Measurements from ENCODE around the gene HHATL. TPM values are rescaled to one million over a fixed set of nuclear protein-coding genes. Genes with fewer than 3 reads are reported as not detected.

HHATL gene
- total and polyA plus RNA-seq, 10 of the 15 experiments (the other 5 are each of a cell fraction or from before 2014, with no cell fraction given), result not detected

DNA sequence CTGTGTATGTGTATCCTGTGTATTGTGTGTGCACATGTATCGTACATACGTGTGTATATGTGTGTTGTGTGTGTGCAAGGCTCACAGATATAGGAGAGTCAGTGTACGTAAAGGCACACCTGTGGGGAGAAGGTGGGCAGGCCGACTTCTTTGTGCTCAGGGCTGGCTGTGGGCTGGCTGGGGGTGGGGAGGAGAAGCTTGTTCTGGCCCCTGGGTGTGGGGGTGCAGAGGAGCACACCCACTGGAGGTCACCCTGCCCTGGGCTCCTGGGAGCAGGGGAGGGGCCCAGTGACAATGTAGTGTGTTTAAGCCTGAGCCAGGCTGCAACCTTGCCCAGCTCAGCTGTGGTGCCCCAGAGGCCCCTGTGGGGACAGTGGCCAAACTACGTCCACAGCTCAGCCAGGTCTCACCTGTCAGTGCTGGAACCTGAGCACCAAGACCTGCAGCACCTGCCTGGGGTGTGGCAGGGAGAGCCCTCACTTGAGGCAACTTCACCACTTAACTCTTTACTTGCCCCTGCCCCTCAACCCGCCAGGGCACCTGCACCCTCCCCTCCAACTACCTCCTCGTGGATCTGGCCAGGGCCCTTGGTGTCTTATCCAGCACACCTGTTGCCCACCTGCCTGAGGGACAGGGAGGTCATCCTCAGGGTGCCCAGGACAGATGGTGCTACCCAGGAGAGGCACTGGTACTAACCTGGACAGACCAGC lies 2.6 kb upstream of the HHATL start:
- 8% methylated on average over 7 of the region's 7 CpGs for whole genome bisulfite sequencing (ENCODE audit: insufficient coverage, insufficient replicate concordance, low lambda C conversion rate, missing lambda C conversion rate)
- ChIA-PET POLR2A (no interaction called here), SMC1A (ENCODE audit: uncharacterized antibody, unreplicated experiment) (no interaction called here), RAD21 (ENCODE audit: unreplicated experiment) (no interaction called here), CTCF (no interaction called here)
- DNase-seq (ENCODE audit: low read depth, low spot score), result no peak
- Histone ChIP-seq H4K20me1 (ENCODE audit: control insufficient read depth, insufficient read depth) (no peaks in the 10 kb centered on the region), H3K9me3 (replicated peaks; ENCODE audit: control insufficient read depth, insufficient read depth, low read length) (no peaks in the 10 kb centered on the region), H2AFZ (ENCODE audit: control insufficient read depth, low read depth, low read length) (no peak overlapping the region), H3K9ac (ENCODE audit: control insufficient read depth, insufficient read depth, low read length) (no peak overlapping the region), H3K4me1 (ENCODE audit: control insufficient read depth, insufficient read depth, low read length) (no peaks in the 10 kb centered on the region), H3K4me2 (ENCODE audit: control insufficient read depth, insufficient read depth) (no peak overlapping the region), H3K27me3 (replicated peaks in 1 of 2; ENCODE audit: control insufficient read depth in 2 of 2, insufficient read depth in 2 of 2, low read length in 1 of 2) (no peaks in the 10 kb centered on the region; a peak in 2 of 4 replicates), H3K27ac (ENCODE audit: control insufficient read depth, insufficient read depth) (no peak overlapping the region), H3K4me3 (no peak overlapping the region), H3K79me2 (ENCODE audit: control insufficient read depth, insufficient read depth, low read length) (no peaks in the 10 kb centered on the region), H3K36me3 (ENCODE audit: control insufficient read depth in 2 of 2, insufficient read depth in 2 of 2, low read length in 1 of 2) (no peaks in the 10 kb centered on the region)
- no peak for TF ChIP-seq ATF7 (IDR thresholded peaks at IDR 0.05; ENCODE audit: low read depth)
- TF ChIP-seq, protein P1, sequence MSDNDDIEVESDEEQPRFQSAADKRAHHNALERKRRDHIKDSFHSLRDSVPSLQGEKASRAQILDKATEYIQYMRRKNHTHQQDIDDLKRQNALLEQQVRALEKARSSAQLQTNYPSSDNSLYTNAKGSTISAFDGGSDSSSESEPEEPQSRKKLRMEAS (IDR thresholded peaks at IDR 0.05; ENCODE audit: low read depth, low read length), result no peak
- TF ChIP-seq, protein P2, sequence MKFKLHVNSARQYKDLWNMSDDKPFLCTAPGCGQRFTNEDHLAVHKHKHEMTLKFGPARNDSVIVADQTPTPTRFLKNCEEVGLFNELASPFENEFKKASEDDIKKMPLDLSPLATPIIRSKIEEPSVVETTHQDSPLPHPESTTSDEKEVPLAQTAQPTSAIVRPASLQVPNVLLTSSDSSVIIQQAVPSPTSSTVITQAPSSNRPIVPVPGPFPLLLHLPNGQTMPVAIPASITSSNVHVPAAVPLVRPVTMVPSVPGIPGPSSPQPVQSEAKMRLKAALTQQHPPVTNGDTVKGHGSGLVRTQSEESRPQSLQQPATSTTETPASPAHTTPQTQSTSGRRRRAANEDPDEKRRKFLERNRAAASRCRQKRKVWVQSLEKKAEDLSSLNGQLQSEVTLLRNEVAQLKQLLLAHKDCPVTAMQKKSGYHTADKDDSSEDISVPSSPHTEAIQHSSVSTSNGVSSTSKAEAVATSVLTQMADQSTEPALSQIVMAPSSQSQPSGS (IDR thresholded peaks at IDR 0.05; ENCODE audit: low read length), result no peak
- no TSS peak for BruUV-seq (replicated peaks)
- in situ Hi-C loops (cut with MboI), result no loop called here
- no peak for ATAC-seq
- FAIRE-seq, result no peak
- intact Hi-C loops (cut with micrococcal nuclease; ENCODE audit: unreplicated experiment), result no loop called here

DNA sequence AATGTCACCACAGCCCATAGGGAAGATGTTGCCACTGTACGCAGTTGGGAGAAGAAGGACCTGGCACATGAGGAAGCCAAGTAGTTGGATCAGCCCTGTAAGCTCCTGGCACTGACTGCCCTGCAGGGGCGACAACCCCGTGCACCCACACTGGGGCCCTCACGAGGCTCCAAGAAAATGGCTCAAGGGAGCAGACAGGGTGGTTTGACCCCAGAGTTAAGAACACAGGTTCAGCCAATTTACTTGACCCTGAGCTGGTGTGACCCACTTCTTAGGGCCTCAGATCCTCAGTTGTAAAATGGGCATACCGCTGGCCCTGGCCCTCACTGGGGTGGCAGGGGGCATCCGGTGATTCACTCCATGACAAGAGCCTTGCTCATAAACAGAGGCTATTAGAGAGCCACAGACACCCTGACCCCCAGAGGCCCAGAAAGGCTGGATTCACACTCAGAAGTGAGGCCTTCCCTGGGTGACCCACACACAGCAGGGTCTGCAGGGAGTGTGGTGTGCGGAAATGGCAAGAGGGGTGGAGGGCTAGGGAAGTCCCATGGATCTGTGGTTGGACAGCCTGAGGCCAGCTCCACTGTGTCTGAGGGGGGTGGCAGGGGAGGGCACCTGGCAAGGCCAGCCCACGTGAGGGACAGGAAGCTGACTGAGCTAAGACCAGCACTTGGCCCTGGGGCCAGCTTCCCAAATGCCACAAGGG lies 1.7 kb upstream of the HHATL start:
- H3K4me1 ChIP-seq (ENCODE audit: control insufficient read depth, insufficient read depth, low read length), result no peaks in the 10 kb centered on the region
- H3K9me3 ChIP-seq (replicated peaks; ENCODE audit: control insufficient read depth, insufficient read depth, low read length), result no peaks in the 10 kb centered on the region
- no peak overlapping the region for H3K4me2 ChIP-seq (ENCODE audit: control insufficient read depth, insufficient read depth)
- ATAC-seq (no peak), DNase-seq (ENCODE audit: low read depth, low spot score) (no peak), FAIRE-seq (no peak)
- H3K27me3 ChIP-seq (replicated peaks in 1 of 2; ENCODE audit: control insufficient read depth in 2 of 2, insufficient read depth in 2 of 2, low read length in 1 of 2), result no peaks in the 10 kb centered on the region; a peak in 1 of 4 replicates
- H4K20me1 ChIP-seq (ENCODE audit: control insufficient read depth, insufficient read depth), result no peaks in the 10 kb centered on the region
- ChIA-PET POLR2A (no interaction called here), CTCF (no interaction called here), SMC1A (ENCODE audit: uncharacterized antibody, unreplicated experiment) (no interaction called here), RAD21 (ENCODE audit: unreplicated experiment) (no interaction called here)
- TF ChIP-seq PML (IDR thresholded peaks at IDR 0.05; ENCODE audit: low read length), result no peak
- TF ChIP-seq, protein P3, sequence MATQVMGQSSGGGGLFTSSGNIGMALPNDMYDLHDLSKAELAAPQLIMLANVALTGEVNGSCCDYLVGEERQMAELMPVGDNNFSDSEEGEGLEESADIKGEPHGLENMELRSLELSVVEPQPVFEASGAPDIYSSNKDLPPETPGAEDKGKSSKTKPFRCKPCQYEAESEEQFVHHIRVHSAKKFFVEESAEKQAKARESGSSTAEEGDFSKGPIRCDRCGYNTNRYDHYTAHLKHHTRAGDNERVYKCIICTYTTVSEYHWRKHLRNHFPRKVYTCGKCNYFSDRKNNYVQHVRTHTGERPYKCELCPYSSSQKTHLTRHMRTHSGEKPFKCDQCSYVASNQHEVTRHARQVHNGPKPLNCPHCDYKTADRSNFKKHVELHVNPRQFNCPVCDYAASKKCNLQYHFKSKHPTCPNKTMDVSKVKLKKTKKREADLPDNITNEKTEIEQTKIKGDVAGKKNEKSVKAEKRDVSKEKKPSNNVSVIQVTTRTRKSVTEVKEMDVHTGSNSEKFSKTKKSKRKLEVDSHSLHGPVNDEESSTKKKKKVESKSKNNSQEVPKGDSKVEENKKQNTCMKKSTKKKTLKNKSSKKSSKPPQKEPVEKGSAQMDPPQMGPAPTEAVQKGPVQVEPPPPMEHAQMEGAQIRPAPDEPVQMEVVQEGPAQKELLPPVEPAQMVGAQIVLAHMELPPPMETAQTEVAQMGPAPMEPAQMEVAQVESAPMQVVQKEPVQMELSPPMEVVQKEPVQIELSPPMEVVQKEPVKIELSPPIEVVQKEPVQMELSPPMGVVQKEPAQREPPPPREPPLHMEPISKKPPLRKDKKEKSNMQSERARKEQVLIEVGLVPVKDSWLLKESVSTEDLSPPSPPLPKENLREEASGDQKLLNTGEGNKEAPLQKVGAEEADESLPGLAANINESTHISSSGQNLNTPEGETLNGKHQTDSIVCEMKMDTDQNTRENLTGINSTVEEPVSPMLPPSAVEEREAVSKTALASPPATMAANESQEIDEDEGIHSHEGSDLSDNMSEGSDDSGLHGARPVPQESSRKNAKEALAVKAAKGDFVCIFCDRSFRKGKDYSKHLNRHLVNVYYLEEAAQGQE (IDR thresholded peaks at IDR 0.05; ENCODE audit: low read depth, low read length), result no peak
- no peak for TF ChIP-seq STAT3 (IDR thresholded peaks at IDR 0.05; ENCODE audit: low read depth, low read length)
- TF ChIP-seq MXI1 (IDR thresholded peaks at IDR 0.05; ENCODE audit: low read depth, low read length), result no peak
- H2AFZ ChIP-seq (ENCODE audit: control insufficient read depth, low read depth, low read length), result no peak overlapping the region
- WGBS (ENCODE audit: insufficient coverage, insufficient replicate concordance, low lambda C conversion rate, missing lambda C conversion rate), result 15% methylated on average over 8 of the region's 8 CpGs
- no peak overlapping the region for H3K27ac ChIP-seq (ENCODE audit: control insufficient read depth, insufficient read depth)
- no peak overlapping the region for H3K9ac ChIP-seq (ENCODE audit: control insufficient read depth, insufficient read depth, low read length)
- H3K79me2 ChIP-seq (ENCODE audit: control insufficient read depth, insufficient read depth, low read length), result no peaks in the 10 kb centered on the region
- in situ Hi-C loops (cut with MboI) (no loop called here), intact Hi-C loops (cut with micrococcal nuclease; ENCODE audit: unreplicated experiment) (no loop called here)
- no peak overlapping the region for H3K4me3 ChIP-seq
- H3K36me3 ChIP-seq (ENCODE audit: control insufficient read depth in 2 of 2, insufficient read depth in 2 of 2, low read length in 1 of 2), result no peaks in the 10 kb centered on the region
- BruUV-seq (replicated peaks), result no TSS peak
